ENCODE measurements around the gene GPHN. TPM values are rescaled to one million over a fixed set of nuclear protein-coding genes. Genes with fewer than 3 reads are reported as not detected.

GPHN gene
- total and polyA plus RNA-seq, 2 of the 8 experiments (the other 6 are each of a cell fraction or from before 2014, with no cell fraction given): 6.0 to 16.0 TPM

DNA sequence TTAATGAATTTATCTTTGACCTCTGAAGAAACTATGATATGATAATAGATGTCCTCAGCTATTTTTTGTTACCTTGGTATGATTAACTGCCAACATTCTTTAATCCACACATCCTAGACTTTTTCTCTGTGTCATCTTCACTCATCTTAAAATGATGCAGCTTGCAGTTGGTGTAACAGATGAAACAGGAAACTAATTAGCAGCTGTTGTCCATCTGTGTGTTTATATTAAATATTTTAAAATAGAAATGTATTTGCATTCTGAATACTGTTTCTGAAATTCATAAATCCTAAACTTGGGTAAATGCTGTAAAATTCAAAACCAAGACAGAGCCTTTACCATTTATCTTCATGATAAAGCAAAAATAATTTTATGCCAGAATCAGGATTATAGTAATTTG, 625.2 kb downstream of the GPHN start (continued):
- TF ChIP-seq, protein P1, sequence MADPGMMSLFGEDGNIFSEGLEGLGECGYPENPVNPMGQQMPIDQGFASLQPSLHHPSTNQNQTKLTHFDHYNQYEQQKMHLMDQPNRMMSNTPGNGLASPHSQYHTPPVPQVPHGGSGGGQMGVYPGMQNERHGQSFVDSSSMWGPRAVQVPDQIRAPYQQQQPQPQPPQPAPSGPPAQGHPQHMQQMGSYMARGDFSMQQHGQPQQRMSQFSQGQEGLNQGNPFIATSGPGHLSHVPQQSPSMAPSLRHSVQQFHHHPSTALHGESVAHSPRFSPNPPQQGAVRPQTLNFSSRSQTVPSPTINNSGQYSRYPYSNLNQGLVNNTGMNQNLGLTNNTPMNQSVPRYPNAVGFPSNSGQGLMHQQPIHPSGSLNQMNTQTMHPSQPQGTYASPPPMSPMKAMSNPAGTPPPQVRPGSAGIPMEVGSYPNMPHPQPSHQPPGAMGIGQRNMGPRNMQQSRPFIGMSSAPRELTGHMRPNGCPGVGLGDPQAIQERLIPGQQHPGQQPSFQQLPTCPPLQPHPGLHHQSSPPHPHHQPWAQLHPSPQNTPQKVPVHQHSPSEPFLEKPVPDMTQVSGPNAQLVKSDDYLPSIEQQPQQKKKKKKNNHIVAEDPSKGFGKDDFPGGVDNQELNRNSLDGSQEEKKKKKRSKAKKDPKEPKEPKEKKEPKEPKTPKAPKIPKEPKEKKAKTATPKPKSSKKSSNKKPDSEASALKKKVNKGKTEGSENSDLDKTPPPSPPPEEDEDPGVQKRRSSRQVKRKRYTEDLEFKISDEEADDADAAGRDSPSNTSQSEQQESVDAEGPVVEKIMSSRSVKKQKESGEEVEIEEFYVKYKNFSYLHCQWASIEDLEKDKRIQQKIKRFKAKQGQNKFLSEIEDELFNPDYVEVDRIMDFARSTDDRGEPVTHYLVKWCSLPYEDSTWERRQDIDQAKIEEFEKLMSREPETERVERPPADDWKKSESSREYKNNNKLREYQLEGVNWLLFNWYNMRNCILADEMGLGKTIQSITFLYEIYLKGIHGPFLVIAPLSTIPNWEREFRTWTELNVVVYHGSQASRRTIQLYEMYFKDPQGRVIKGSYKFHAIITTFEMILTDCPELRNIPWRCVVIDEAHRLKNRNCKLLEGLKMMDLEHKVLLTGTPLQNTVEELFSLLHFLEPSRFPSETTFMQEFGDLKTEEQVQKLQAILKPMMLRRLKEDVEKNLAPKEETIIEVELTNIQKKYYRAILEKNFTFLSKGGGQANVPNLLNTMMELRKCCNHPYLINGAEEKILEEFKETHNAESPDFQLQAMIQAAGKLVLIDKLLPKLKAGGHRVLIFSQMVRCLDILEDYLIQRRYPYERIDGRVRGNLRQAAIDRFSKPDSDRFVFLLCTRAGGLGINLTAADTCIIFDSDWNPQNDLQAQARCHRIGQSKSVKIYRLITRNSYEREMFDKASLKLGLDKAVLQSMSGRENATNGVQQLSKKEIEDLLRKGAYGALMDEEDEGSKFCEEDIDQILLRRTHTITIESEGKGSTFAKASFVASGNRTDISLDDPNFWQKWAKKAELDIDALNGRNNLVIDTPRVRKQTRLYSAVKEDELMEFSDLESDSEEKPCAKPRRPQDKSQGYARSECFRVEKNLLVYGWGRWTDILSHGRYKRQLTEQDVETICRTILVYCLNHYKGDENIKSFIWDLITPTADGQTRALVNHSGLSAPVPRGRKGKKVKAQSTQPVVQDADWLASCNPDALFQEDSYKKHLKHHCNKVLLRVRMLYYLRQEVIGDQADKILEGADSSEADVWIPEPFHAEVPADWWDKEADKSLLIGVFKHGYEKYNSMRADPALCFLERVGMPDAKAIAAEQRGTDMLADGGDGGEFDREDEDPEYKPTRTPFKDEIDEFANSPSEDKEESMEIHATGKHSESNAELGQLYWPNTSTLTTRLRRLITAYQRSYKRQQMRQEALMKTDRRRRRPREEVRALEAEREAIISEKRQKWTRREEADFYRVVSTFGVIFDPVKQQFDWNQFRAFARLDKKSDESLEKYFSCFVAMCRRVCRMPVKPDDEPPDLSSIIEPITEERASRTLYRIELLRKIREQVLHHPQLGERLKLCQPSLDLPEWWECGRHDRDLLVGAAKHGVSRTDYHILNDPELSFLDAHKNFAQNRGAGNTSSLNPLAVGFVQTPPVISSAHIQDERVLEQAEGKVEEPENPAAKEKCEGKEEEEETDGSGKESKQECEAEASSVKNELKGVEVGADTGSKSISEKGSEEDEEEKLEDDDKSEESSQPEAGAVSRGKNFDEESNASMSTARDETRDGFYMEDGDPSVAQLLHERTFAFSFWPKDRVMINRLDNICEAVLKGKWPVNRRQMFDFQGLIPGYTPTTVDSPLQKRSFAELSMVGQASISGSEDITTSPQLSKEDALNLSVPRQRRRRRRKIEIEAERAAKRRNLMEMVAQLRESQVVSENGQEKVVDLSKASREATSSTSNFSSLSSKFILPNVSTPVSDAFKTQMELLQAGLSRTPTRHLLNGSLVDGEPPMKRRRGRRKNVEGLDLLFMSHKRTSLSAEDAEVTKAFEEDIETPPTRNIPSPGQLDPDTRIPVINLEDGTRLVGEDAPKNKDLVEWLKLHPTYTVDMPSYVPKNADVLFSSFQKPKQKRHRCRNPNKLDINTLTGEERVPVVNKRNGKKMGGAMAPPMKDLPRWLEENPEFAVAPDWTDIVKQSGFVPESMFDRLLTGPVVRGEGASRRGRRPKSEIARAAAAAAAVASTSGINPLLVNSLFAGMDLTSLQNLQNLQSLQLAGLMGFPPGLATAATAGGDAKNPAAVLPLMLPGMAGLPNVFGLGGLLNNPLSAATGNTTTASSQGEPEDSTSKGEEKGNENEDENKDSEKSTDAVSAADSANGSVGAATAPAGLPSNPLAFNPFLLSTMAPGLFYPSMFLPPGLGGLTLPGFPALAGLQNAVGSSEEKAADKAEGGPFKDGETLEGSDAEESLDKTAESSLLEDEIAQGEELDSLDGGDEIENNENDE (IDR thresholded peaks at IDR 0.05; ENCODE audit: insufficient replicate concordance, low read length): no peak
- no peak for TF ChIP-seq KDM4A (IDR thresholded peaks at IDR 0.05; ENCODE audit: low read depth, low read length, severe bottlenecking)
- no peak for TF ChIP-seq SIRT6 (IDR thresholded peaks at IDR 0.05; ENCODE audit: low read length)
- TF ChIP-seq RFX5 (IDR thresholded peaks at IDR 0.05; ENCODE audit: borderline replicate concordance, low read depth, low read length): no peak

Measured in H1 (cell line).